HG03442 (cell line): ENCODE measurements around the gene ABHD17C.
"Not testable (repeated sequence)": the region's sequence is repeated elsewhere in the genome, so short reads cannot be mapped to it uniquely, and the experiment has no call there.

Source experiments
- ATAC-seq: cut with Tn5 transposase; IDR thresholded peaks from one replicate; pipeline ENCODE4 v1.9.1; 2021; ENCODE audit warnings: mild to moderate bottlenecking, moderate library complexity; ENCODE audit not compliant: unreplicated experiment

Gene ABHD17C

GRCh38 chr15:80695099-80695910, at the start of gene ABHD17C:
ABHD17C (plus strand) TSS chr15:80695310; CDS start chr15:80695430, 120 bp downstream.
- ATAC-seq, result peak; percentile 67

GRCh38 chr15:80645494-80646065, 49.5 kb upstream of the ABHD17C start:
- ATAC-seq, result no peak

GRCh38 chr15:80647424-80647823, 47.7 kb upstream of the ABHD17C start:
- ATAC-seq, result not testable (repeated sequence)

- ATAC-seq, result no peak
Observed at GRCh38 chr15:80654299-80654698, 40.8 kb upstream of the ABHD17C start.

DNA sequence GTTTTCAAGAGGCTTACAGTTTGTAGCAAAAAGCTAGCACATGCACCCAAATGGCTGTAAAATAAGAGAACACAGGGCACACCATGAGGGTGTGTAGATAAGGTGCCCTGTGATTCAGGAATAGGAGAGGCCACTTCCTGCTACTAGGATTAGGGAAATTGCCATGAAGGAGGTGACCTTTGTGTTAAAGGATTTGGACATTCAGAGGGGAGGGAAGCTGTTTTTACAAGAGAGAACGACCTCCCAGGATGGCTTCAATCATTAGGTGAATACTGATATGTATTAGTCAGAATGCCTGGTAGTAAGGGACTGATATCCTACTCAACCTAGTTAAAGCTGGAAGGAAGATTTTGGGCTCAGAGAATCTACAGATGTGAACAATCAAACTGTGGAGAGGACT, 35.7 kb upstream of the ABHD17C start:
- ATAC-seq, result no peak

DNA sequence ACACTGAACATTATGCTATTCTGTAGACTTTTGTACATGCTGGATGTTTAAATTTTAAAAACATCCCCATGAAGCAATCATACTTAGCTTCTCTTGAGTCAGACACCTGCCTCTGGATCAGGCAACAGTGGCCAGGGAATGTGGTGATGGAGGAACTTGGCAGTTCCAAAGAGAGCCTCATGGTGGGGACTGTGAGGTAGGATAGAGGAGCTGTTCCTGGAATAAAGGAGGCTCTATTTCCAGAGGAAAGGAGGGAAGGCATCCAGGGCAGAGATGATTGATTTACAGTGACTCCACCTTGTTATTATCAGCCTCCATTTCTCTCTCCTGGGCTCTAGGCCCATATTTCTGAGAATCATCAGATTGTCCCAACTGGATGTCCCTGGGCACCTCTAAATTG, 35.0 kb upstream of the ABHD17C start:
- ATAC-seq, result no peak

GRCh38 chr15:80662129-80662528, 33.0 kb upstream of the ABHD17C start:
- ATAC-seq, result no peak

- ATAC-seq, result no peak
Observed at GRCh38 chr15:80662757-80663553, 32.2 kb upstream of the ABHD17C start.

DNA sequence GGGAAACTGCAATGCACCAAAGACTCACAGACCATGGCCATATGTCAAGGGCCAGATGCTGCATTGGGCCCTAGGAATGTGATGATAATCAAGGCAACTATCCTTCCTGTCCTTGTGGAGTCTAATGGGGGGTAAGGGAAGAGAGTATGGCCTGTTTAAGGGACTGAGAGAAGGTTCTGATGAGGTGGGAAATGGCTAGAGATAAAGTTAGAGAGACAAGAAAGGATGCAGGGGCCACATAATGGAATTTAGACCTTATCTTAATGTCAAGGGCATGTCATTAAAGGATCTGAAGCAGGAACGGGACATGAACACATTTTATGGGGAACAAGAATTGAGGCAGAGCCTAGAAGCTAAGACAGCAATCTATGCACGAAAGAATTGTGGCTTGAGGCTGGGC, 30.0 kb upstream of the ABHD17C start:
- ATAC-seq, result no peak

DNA sequence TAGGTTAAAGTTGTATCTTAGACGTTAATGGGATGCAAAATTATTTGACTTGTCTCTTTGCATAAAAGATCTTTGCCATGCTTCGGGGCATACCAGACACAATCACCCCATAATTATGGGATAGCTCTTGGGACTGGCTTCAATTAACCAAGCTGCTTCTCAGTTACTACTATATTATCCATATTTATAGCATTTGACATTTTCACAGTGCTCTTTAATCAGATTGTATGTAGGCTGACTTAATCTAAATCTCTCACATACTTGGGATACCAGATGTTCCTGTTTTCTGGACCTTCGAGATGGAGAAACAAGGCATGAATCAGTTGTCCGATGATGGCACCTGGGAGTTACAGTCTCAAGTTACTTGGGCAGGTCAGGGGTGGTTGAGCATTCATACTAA, 27.2 kb upstream of the ABHD17C start:
- no peak for ATAC-seq

- no peak for ATAC-seq
Observed at GRCh38 chr15:80668546-80669236, 26.4 kb upstream of the ABHD17C start.

DNA sequence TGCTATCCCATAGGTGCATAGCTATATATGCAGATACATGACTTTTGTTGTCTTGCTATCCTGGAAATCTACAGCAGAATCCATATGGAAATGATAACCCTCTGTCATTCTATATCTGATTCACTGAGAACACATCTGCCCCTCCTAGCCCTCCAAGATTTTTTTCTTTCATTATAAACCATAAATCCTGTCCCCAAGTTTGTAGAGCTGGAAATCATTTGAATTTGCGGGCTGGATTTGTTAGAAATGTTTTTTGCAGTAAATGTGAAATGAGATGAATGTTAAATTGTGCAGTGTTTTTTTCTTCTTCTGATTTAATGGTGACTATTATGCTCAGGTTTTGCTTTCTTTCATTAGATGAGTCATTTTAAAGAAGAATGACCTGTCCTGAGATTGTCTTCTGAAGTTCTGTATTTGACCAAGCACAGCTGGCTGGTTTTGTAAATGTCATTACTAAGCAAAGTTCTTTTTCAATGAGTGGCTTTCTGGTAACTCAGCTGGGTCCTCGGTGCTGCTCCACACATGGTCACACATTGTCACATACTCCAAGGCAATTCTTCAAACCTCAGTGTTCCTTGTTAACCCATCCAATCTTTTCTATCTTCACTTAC, 25.3 kb upstream of the ABHD17C start:
- ATAC-seq, result no peak

GRCh38 chr15:80673561-80674244, 21.4 kb upstream of the ABHD17C start:
- ATAC-seq, result no peak

GRCh38 chr15:80674245-80674614, 20.9 kb upstream of the ABHD17C start:
- ATAC-seq, result no peak

- ATAC-seq, result no peak
Observed at GRCh38 chr15:80677041-80677440, 18.1 kb upstream of the ABHD17C start.

GRCh38 chr15:80679167-80679803, 15.8 kb upstream of the ABHD17C start:
- no peak for ATAC-seq

GRCh38 chr15:80679804-80680175, 15.3 kb upstream of the ABHD17C start:
- no peak for ATAC-seq

DNA sequence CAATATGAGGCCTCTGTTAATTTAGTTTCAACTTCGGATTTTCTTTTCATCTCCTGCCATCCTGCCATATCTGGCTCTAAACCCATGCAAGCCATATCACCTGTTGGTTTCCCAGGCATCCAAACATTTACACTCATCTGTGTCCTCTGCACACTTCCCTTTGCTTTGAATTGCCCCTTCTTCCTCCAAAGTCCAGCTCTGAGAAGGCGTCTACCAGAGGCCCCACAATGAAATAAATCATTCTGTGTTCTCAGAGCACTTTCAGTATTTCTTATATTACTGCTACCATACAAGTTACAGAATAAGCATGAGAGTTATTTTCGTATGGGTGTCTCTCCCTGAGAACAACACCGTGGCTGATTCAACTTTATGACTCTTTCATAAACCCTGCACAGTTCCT, 12.9 kb upstream of the ABHD17C start:
- no peak for ATAC-seq

DNA sequence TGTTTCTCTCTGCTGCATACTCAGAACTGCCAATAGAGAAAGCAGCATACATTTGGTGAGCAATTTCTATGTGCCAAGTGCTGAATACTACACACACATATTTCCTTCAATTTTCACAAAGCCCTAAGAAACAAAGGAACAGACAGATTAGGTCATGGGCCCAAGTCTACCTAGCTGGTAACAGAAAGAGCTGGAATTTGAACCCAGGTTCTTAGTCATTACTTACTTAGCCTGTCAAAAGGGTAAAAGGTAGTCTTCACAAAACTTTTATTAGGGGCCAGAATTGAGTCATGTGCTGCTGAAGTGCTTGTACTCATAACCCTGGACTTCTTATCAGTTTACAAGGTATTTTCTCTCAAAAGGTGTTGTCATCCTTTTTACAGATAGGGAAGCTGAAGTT, 10.4 kb upstream of the ABHD17C start:
- ATAC-seq, result no peak

GRCh38 chr15:80685628-80686027, 9.5 kb upstream of the ABHD17C start:
- ATAC-seq, result no peak
